ENCODE data around the gene GFY. TPM values are rescaled to one million over a fixed set of nuclear protein-coding genes. Genes with fewer than 3 reads are reported as not detected.

GFY gene
- total RNA-seq, 2 donors from 2014 or later: 0.18 TPM; not detected in 1

DNA sequence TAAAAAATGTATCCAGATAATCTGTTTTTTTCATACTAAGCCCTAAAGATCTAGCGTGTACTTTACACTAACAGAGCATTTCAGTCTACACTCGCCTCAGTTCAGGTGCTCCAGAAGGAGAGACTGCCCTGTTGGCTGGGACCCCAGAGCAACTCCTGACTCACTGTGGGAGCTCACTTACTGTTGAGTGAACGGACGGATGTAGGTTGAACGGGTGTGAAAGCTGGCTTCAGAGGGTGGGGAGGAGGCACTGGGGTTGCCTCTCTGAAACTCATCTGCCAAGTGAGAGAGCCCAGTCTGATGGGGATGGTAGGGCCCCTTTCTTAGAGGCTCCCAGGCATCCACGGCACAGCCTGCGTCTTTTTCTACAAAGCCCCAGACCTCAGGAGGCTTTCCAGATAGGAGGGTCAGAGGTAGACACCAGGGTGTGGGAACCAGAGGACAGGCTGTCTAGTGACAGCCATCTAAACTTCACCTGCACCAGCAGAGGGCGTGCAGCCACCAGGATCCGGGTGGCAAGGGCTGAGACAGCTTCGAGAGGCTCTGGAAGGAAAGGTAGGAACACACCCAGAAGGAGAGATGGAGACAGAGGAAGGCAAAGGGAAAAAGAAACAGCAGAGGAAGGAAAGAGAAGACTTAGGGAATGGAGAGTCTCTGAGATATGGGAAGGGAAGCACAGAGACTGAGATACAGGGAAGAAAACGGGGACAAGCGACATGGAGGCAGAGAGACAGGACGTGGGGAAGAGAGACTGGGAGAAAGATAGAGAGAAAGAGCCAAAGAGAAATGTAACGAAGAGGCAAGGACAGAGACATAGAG, 33.4 kb upstream of the GFY start:
- WGBS, 2 experiments (ENCODE audit: insufficient coverage in 1 of 2, insufficient read length in 1 of 2): 52 to 75% methylated on average over 7 to 14 of the region's 14 CpGs
- Histone ChIP-seq H3K9me3 (ENCODE audit: control insufficient read depth, low read length) (no peaks in the 10 kb centered on the region), H3K36me3 (ENCODE audit: control insufficient read depth, insufficient read depth, low read length) (no peaks in the 10 kb centered on the region), H3K4me1 (ENCODE audit: control insufficient read depth, insufficient read depth, low read length) (no peaks in the 10 kb centered on the region), H3K27ac (ENCODE audit: low read depth, low read length) (no peak overlapping the region), H3K27me3 (ENCODE audit: control insufficient read depth, insufficient read depth, low read length, poor library complexity, severe bottlenecking) (peaks cover 9% of the 10 kb centered on the region), H3K9ac (ENCODE audit: extremely low read depth, low read length, poor library complexity, severe bottlenecking) (no peak overlapping the region), H3K4me3 (ENCODE audit: low read length) (no peak overlapping the region)
- Mint-ChIP-seq H3K27ac (no peak overlapping the region), H3K9me3 (peaks cover 1% of the 10 kb centered on the region), H3K36me3 (ENCODE audit: low read depth) (no peaks in the 10 kb centered on the region), H3K4me3 (no peak overlapping the region), H3K4me1 (no peaks in the 10 kb centered on the region), H3K27me3 (ENCODE audit: insufficient read depth) (peaks cover 24% of the 10 kb centered on the region)
- DNase-seq: peak; percentile 95
- TF ChIP-seq, protein P1, sequence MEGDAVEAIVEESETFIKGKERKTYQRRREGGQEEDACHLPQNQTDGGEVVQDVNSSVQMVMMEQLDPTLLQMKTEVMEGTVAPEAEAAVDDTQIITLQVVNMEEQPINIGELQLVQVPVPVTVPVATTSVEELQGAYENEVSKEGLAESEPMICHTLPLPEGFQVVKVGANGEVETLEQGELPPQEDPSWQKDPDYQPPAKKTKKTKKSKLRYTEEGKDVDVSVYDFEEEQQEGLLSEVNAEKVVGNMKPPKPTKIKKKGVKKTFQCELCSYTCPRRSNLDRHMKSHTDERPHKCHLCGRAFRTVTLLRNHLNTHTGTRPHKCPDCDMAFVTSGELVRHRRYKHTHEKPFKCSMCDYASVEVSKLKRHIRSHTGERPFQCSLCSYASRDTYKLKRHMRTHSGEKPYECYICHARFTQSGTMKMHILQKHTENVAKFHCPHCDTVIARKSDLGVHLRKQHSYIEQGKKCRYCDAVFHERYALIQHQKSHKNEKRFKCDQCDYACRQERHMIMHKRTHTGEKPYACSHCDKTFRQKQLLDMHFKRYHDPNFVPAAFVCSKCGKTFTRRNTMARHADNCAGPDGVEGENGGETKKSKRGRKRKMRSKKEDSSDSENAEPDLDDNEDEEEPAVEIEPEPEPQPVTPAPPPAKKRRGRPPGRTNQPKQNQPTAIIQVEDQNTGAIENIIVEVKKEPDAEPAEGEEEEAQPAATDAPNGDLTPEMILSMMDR (conservative IDR thresholded peaks at IDR 0.05): peak; percentile 94

DNA sequence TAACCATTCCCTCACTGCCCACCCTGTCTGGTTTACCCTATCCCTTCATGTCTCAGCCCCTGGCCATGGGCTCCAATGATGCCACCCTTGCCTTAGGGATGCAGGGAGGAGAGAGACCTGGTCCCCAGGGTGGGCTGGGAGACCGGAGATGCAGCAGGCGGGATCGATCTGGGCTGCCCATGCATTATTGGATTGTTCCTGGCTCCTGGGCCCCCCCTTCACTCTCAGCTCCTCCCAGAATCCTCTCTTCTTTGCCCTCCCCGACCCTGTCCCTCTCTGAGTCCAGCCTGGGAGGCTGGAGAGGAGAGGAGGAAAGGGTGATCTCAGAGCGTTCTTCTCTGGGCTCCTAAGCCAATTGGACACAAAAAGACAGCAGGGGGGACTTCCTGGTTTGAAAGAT, 31.3 kb upstream of the GFY start:
- Mint-ChIP-seq H3K4me3 (no peak overlapping the region), H3K27ac (no peak overlapping the region), H3K4me1 (peaks cover 11% of the 10 kb centered on the region), H3K27me3 (ENCODE audit: insufficient read depth) (peaks cover 10% of the 10 kb centered on the region), H3K36me3 (ENCODE audit: low read depth) (no peaks in the 10 kb centered on the region), H3K9me3 (no peaks in the 10 kb centered on the region)
- H3K4me1 ChIP-seq (ENCODE audit: control insufficient read depth, insufficient read depth, low read length): no peaks in the 10 kb centered on the region
- no peak overlapping the region for H3K9ac ChIP-seq (ENCODE audit: extremely low read depth, low read length, poor library complexity, severe bottlenecking)
- H3K27ac ChIP-seq (ENCODE audit: low read depth, low read length): no peak overlapping the region
- no peak for DNase-seq
- WGBS, 2 experiments (ENCODE audit: insufficient coverage in 1 of 2, insufficient read length in 1 of 2): 85 to 100% methylated on average over 1 to 4 of the region's 5 CpGs
- H3K36me3 ChIP-seq (ENCODE audit: control insufficient read depth, insufficient read depth, low read length): no peaks in the 10 kb centered on the region
- TF ChIP-seq, protein P1 (conservative IDR thresholded peaks at IDR 0.05): no peak
- H3K27me3 ChIP-seq (ENCODE audit: control insufficient read depth, insufficient read depth, low read length, poor library complexity, severe bottlenecking): peaks cover 9% of the 10 kb centered on the region
- H3K4me3 ChIP-seq (ENCODE audit: low read length): no peak overlapping the region
- H3K9me3 ChIP-seq (ENCODE audit: control insufficient read depth, low read length): no peaks in the 10 kb centered on the region

DNA sequence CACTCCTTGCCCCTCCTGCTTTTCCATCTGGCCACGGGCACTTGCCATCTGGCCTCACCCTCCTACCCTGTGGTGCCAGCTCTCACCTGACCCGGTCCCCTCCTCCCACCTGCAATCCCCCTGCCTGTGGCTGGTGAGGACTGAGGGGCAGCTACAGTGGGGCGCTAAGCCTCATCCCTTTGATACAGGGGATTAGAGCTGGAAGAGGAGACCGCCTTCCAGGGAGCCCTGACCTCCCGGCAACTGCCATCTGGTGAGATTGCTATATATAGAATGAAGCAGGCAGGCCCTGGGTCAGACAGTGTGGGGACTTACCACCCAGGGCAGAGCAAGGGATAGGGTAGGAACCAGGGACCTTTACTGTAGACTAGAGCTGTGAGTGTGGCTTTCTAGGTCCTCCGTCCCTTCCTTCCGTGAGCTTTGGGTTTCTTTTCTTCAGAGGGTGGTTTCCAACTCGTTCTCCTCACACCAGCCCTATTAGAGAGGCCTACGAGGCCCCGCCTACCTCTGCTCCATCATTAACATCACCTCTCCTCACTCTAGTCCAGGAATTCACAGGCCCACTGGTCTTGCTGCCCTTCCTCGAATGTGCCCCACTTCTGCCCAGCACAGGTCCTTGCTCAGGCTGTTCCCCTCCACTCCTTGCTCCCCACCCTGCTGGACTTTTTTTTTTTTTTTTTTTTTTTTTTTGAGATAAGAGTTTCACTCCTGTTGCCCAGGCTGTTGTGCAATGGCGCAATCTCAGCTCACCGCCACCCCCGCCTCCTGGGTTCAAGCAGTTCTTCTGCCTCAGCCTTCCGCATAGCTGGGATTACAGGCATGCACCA, 29.4 kb upstream of the GFY start:
- Histone ChIP-seq H3K27ac (ENCODE audit: low read depth, low read length) (no peak overlapping the region), H3K9ac (ENCODE audit: extremely low read depth, low read length, poor library complexity, severe bottlenecking) (no peak overlapping the region), H3K36me3 (ENCODE audit: control insufficient read depth, insufficient read depth, low read length) (no peaks in the 10 kb centered on the region), H3K9me3 (ENCODE audit: control insufficient read depth, low read length) (no peaks in the 10 kb centered on the region), H3K4me1 (ENCODE audit: control insufficient read depth, insufficient read depth, low read length) (no peaks in the 10 kb centered on the region), H3K4me3 (ENCODE audit: low read length) (no peak overlapping the region), H3K27me3 (ENCODE audit: control insufficient read depth, insufficient read depth, low read length, poor library complexity, severe bottlenecking) (peaks cover 9% of the 10 kb centered on the region)
- Mint-ChIP-seq H3K27me3 (ENCODE audit: insufficient read depth) (peaks cover 4% of the 10 kb centered on the region), H3K9me3 (no peaks in the 10 kb centered on the region), H3K36me3 (ENCODE audit: low read depth) (no peaks in the 10 kb centered on the region), H3K4me1 (peaks cover 13% of the 10 kb centered on the region), H3K4me3 (no peak overlapping the region), H3K27ac (no peak overlapping the region)
- no peak for DNase-seq
- WGBS, 2 experiments (ENCODE audit: insufficient coverage in 1 of 2, insufficient read length in 1 of 2): 76 to 80% methylated on average over 10 to 15 of the region's 15 CpGs
- TF ChIP-seq, protein P1 (conservative IDR thresholded peaks at IDR 0.05): no peak
